Aortic smooth muscle cell (primary cell): Measurements from ENCODE around the gene SRA1. TPM values are rescaled to one million over a fixed set of nuclear protein-coding genes. Genes with fewer than 3 reads are reported as not detected.

Experiments
- total RNA-seq: library from RNA; depleted of rRNA; stranded (reverse); fragments of >200 nt; gene quantifications from 2 replicates; pipeline ENCODE4 v1.2.3, GENCODE V29; 2014

Gene SRA1
- 41.2 and 47.4 TPM in 2 replicates for total RNA-seq

GRCh38 chr5:140557136-140557805 lies at the start of gene SRA1:
SRA1 (minus strand) TSS chr5:140557473; CDS start chr5:140557452, 21 bp downstream.

GRCh38 chr5:140564196-140565023 lies 7.1 kb upstream of the SRA1 start, which contains the start of the genes APBB3 and SLC35A4:
APBB3 (minus strand) TSS chr5:140564598; CDS start chr5:140564245, 353 bp downstream.
SLC35A4 (plus strand) TSS chr5:140564828; CDS start chr5:140567170, 2,342 bp downstream.

GRCh38 chr5:140547508-140548299 lies 9.6 kb downstream of the SRA1 start, which contains the start of gene EIF4EBP3:
EIF4EBP3 (plus strand) TSS chr5:140547662; CDS start chr5:140547738, 76 bp downstream.

Other genes with a start within 250 kb of the SRA1 start
- 4.8 and 5.8 TPM in 2 replicates for gene HBEGF, start 210.9 kb downstream of the SRA1 start, total RNA-seq
- not detected in 2 replicates for gene SLC4A9, start 197.3 kb downstream of the SRA1 start, total RNA-seq
- gene ANKHD1, start 155.6 kb downstream of the SRA1 start, total RNA-seq, result 67.5 and 70.9 TPM in 2 replicates
- gene EIF4EBP3, start 9.8 kb downstream of the SRA1 start, total RNA-seq, result 1.2 and 1.8 TPM in 2 replicates
- gene APBB3, start 7.1 kb upstream of the SRA1 start, total RNA-seq, result 14.8 and 20.7 TPM in 2 replicates
- 18.5 and 19.0 TPM in 2 replicates for gene SLC35A4, start 7.4 kb upstream of the SRA1 start, total RNA-seq
- gene CD14, start 75.7 kb upstream of the SRA1 start, total RNA-seq, result 1.6 and 2.4 TPM in 2 replicates
- gene TMCO6, start 82.0 kb upstream of the SRA1 start, total RNA-seq, result 6.1 and 7.0 TPM in 2 replicates
- 65.8 and 88.1 TPM in 2 replicates for gene NDUFA2, start 90.2 kb upstream of the SRA1 start, total RNA-seq
- gene IK, start 90.4 kb upstream of the SRA1 start, total RNA-seq, result 133 and 154 TPM in 2 replicates
- gene WDR55, start 107.4 kb upstream of the SRA1 start, total RNA-seq, result 22.3 and 30.0 TPM in 2 replicates
- gene DND1, start 116.1 kb upstream of the SRA1 start, total RNA-seq, result 0.13 and 0.19 TPM in 2 replicates
- gene HARS1, start 133.9 kb upstream of the SRA1 start, total RNA-seq, result 74.6 and 92.6 TPM in 2 replicates
- gene HARS2, start 134.0 kb upstream of the SRA1 start, total RNA-seq, result 24.6 and 29.1 TPM in 2 replicates
- 67.6 and 72.0 TPM in 2 replicates for gene ZMAT2, start 143.0 kb upstream of the SRA1 start, total RNA-seq
- gene PCDHA1, start 228.7 kb upstream of the SRA1 start, total RNA-seq, result under 0.01 and 0.06 TPM in 2 replicates
- 0.06 TPM in 1 of 2 replicates, not detected in the other for gene PCDHA2, start 237.4 kb upstream of the SRA1 start, total RNA-seq
- 0.13 and 0.37 TPM in 2 replicates for gene PCDHA3, start 243.6 kb upstream of the SRA1 start, total RNA-seq
- 0.26 and 0.37 TPM in 2 replicates for gene PCDHA4, start 249.6 kb upstream of the SRA1 start, total RNA-seq